Mesenchymal stem cell (in vitro differentiated cells and primary cell): Measurements from ENCODE around the gene XAF1.

Source experiments
- DNase-seq: peaks from one replicate; pipeline ENCODE4 v3.0.0-alpha.2; 2013
- H2AFZ ChIP-seq: one replicate; pipeline ENCODE4 v1.6.1; 2013; ENCODE audit warnings: low read depth, mild to moderate bottlenecking, control low read depth, inconsistent platforms, low read length, moderate library complexity
- H2AK5ac ChIP-seq: 2 replicates; pipeline ENCODE4 v1.6.1; 2013; ENCODE audit warnings: low read length, moderate library complexity, mild to moderate bottlenecking, inconsistent platforms; ENCODE audit not compliant: severe bottlenecking
- H2BK120ac ChIP-seq: one replicate; pipeline ENCODE4 v1.6.1; 2013; ENCODE audit warnings: low read depth, mild to moderate bottlenecking, inconsistent platforms, low read length, moderate library complexity
- H2BK12ac ChIP-seq, 2 experiments: one replicate each; pipeline ENCODE4 v1.6.1; 2013; ENCODE audit warnings: inconsistent platforms in 2 of 2, low read length in 2 of 2, mild to moderate bottlenecking in 2 of 2, moderate library complexity in 2 of 2, control low read depth in 1 of 2
- H2BK15ac ChIP-seq: one replicate; pipeline ENCODE4 v1.6.1; 2013; ENCODE audit warnings: mild to moderate bottlenecking, low read depth, inconsistent platforms; ENCODE audit not compliant: poor library complexity, severe bottlenecking
- H2BK5ac ChIP-seq: 2 replicates; pipeline ENCODE4 v1.6.1; 2013; ENCODE audit warnings: low read depth, mild to moderate bottlenecking, low read length, control low read depth, inconsistent platforms; ENCODE audit not compliant: poor library complexity, severe bottlenecking
- H3K14ac ChIP-seq, 2 experiments: one replicate each; pipeline ENCODE4 v1.6.1; 2013; ENCODE audit warnings: inconsistent platforms in 2 of 2, low read length in 2 of 2, control low read depth in 1 of 2, mild to moderate bottlenecking in 1 of 2, moderate library complexity in 1 of 2
- H3K18ac ChIP-seq, 2 experiments: one replicate each; pipeline ENCODE4 v1.6.1; 2013; ENCODE audit warnings: inconsistent platforms in 2 of 2, low read length in 2 of 2, control low read depth in 1 of 2, low read depth in 1 of 2, mild to moderate bottlenecking in 1 of 2
- H3K23ac ChIP-seq, 2 experiments: one replicate each; pipeline ENCODE4 v1.6.1; 2013; ENCODE audit warnings: inconsistent platforms in 2 of 2, low read length in 2 of 2, mild to moderate bottlenecking in 2 of 2, moderate library complexity in 2 of 2, control low read depth in 1 of 2
- H3K27ac ChIP-seq: 2 replicates; pipeline ENCODE4 v1.5.1; 2013; ENCODE audit warnings: mild to moderate bottlenecking, moderate library complexity, low read length, control low read depth, inconsistent platforms; ENCODE audit not compliant: poor library complexity, severe bottlenecking
- H3K27me3 ChIP-seq, 2 experiments: 2 replicates each; pipeline versions ENCODE4 v1.6.1 to v1.7.0; 2013; ENCODE audit warnings: low read length in 2 of 2, mild to moderate bottlenecking in 2 of 2, moderate library complexity in 2 of 2, control low read depth in 1 of 2, inconsistent platforms in 1 of 2; ENCODE audit not compliant: control insufficient read depth in 1 of 2, insufficient read depth in 1 of 2
- H3K36me3 ChIP-seq, 2 experiments: 2 replicates each; pipeline versions ENCODE4 v1.6.1 to v1.7.0; 2013; ENCODE audit warnings: low read length in 2 of 2, control low read depth in 1 of 2, inconsistent platforms in 1 of 2, low read depth in 1 of 2, mild to moderate bottlenecking in 1 of 2; ENCODE audit not compliant: insufficient read depth in 2 of 2, control insufficient read depth in 1 of 2
- H3K4ac ChIP-seq, 2 experiments: one replicate each; pipeline ENCODE4 v1.6.1; 2013; ENCODE audit warnings: inconsistent platforms in 2 of 2, low read length in 2 of 2, mild to moderate bottlenecking in 2 of 2, moderate library complexity in 2 of 2, control low read depth in 1 of 2, low read depth in 1 of 2
- H3K4me1 ChIP-seq: 2 replicates; pipeline ENCODE4 v1.6.1; 2013; ENCODE audit warnings: low read depth, low read length, control low read depth; ENCODE audit not compliant: control insufficient read depth, insufficient read depth
- H3K4me2 ChIP-seq: 2 replicates; pipeline ENCODE4 v1.6.1; 2013; ENCODE audit warnings: low read length, mild to moderate bottlenecking, inconsistent platforms; ENCODE audit not compliant: poor library complexity, severe bottlenecking
- H3K4me3 ChIP-seq, 2 experiments: 2 replicates each; pipeline versions ENCODE4 v1.5.1 to v1.7.0; 2013; ENCODE audit warnings: low read length in 2 of 2, mild to moderate bottlenecking in 2 of 2, control low read depth in 1 of 2, low read depth in 1 of 2; ENCODE audit not compliant: insufficient read depth in 1 of 2
- H3K79me1 ChIP-seq: replicated peaks from 2 replicates; pipeline ENCODE4 v1.6.1; 2013; ENCODE audit warnings: mild to moderate bottlenecking, control low read depth, low read length, inconsistent platforms; ENCODE audit not compliant: poor library complexity, severe bottlenecking
- H3K9ac ChIP-seq: 2 replicates; pipeline ENCODE4 v1.7.0; 2013; ENCODE audit warnings: mild to moderate bottlenecking, low read length, moderate library complexity
- H3K9me3 ChIP-seq: 2 replicates; pipeline ENCODE4 v1.7.0; 2013; ENCODE audit warnings: mild to moderate bottlenecking, low read length; ENCODE audit not compliant: control insufficient read depth
- H4K8ac ChIP-seq: one replicate; pipeline ENCODE4 v1.6.1; 2013; ENCODE audit warnings: inconsistent platforms, mild to moderate bottlenecking, low read length, moderate library complexity
- H4K91ac ChIP-seq: one replicate; pipeline ENCODE4 v1.6.1; 2013; ENCODE audit warnings: mild to moderate bottlenecking, low read length, inconsistent platforms
- WGBS: methylation state at CpG from one replicate; pipeline ENCODE4 v1.1.7; 2013; ENCODE audit warnings: mixed read lengths; 5-methylcytosine and 5-hydroxymethylcytosine counted together

Gene XAF1

GRCh38 chr17:6780886-6781285 is 25.0 kb downstream of the XAF1 start:
- peaks cover 8% of the 10 kb centered on the region for H3K9me3 ChIP-seq
- 72% methylated on average over 3 of the region's 3 CpGs for WGBS
- no peak overlapping the region for H3K27ac ChIP-seq

GRCh38 chr17:6782244-6782643 is 26.4 kb downstream of the XAF1 start:
- Histone ChIP-seq H4K91ac (no peak overlapping the region), H2BK15ac (no peak overlapping the region), H3K9ac (no peak overlapping the region), H2BK5ac (no peak overlapping the region), H3K79me1 (no peaks in the 10 kb centered on the region), H3K4me2 (no peak overlapping the region), H3K9me3 (peaks cover 8% of the 10 kb centered on the region), H4K8ac (no peak overlapping the region), H3K27ac (no peak overlapping the region), H3K4ac (no peak overlapping the region), H3K27me3 (peaks cover 18 to 41% of the 10 kb centered on the region in 2 experiments), H2AFZ (no peak overlapping the region), H2AK5ac (no peak overlapping the region), H3K18ac (no peak overlapping the region), H3K4me3 (no peak overlapping the region), H3K36me3 (no peaks in the 10 kb centered on the region), H3K14ac (no peak overlapping the region), H3K23ac (no peak overlapping the region), H2BK12ac (no peak overlapping the region), H3K4me1 (no peaks in the 10 kb centered on the region), H2BK120ac (no peak overlapping the region)
- WGBS = no CpG with 5 or more reads among the region's 4 CpGs
- DNase-seq = no peak

More at GRCh38 chr17:6780886-6781285, 25.0 kb downstream of the XAF1 start:
- Histone ChIP-seq H4K91ac (no peak overlapping the region), H3K4me1 (no peaks in the 10 kb centered on the region), H2AK5ac (no peak overlapping the region), H3K79me1 (no peaks in the 10 kb centered on the region), H2BK5ac (no peak overlapping the region), H2BK15ac (no peak overlapping the region), H3K4me3 (no peak overlapping the region), H3K18ac (no peak overlapping the region), H3K4ac (no peak overlapping the region), H2BK120ac (no peak overlapping the region), H3K27me3 (peaks cover 29 to 51% of the 10 kb centered on the region in 2 experiments), H3K4me2 (no peak overlapping the region), H3K14ac (no peak overlapping the region), H3K9ac (no peak overlapping the region), H2BK12ac (no peak overlapping the region), H2AFZ (no peak overlapping the region), H3K23ac (no peak overlapping the region), H4K8ac (no peak overlapping the region), H3K36me3 (no peaks in the 10 kb centered on the region)
- no peak for DNase-seq

GRCh38 chr17:6786618-6787017 is 30.8 kb downstream of the XAF1 start:
- no peak overlapping the region for H3K4me3 ChIP-seq
- H3K9me3 ChIP-seq = no peaks in the 10 kb centered on the region
- H3K18ac ChIP-seq = no peak overlapping the region
- H3K79me1 ChIP-seq = no peaks in the 10 kb centered on the region
- no peak overlapping the region for H2BK15ac ChIP-seq
- H2AK5ac ChIP-seq = no peak overlapping the region
- no peak overlapping the region for H3K4ac ChIP-seq
- H4K8ac ChIP-seq = no peak overlapping the region
- 84% methylated on average over 8 of the region's 8 CpGs for WGBS
- H3K9ac ChIP-seq = no peak overlapping the region
- H3K4me1 ChIP-seq = no peaks in the 10 kb centered on the region
- no peak overlapping the region for H3K14ac ChIP-seq
- no peak overlapping the region for H3K27ac ChIP-seq
- peaks cover 7 to 25% of the 10 kb centered on the region in 2 experiments for H3K27me3 ChIP-seq
- H2AFZ ChIP-seq = no peak overlapping the region
- H2BK120ac ChIP-seq = no peak overlapping the region
- no peak overlapping the region for H2BK12ac ChIP-seq
- DNase-seq = no peak
- no peak overlapping the region for H3K4me2 ChIP-seq
- no peaks in the 10 kb centered on the region for H3K36me3 ChIP-seq
- no peak overlapping the region for H2BK5ac ChIP-seq
- no peak overlapping the region for H4K91ac ChIP-seq
- no peak overlapping the region for H3K23ac ChIP-seq

- no peak overlapping the region for H3K4ac ChIP-seq
- no peak overlapping the region for H3K18ac ChIP-seq
Observed at GRCh38 chr17:6787081-6787693, 31.3 kb downstream of the XAF1 start.

More at GRCh38 chr17:6787081-6787693, 31.3 kb downstream of the XAF1 start:
- Histone ChIP-seq H2AFZ (no peak overlapping the region), H3K79me1 (no peaks in the 10 kb centered on the region), H4K91ac (no peak overlapping the region), H3K36me3 (no peaks in the 10 kb centered on the region), H3K4me2 (no peak overlapping the region), H2AK5ac (no peak overlapping the region), H2BK120ac (no peak overlapping the region), H3K23ac (no peak overlapping the region), H3K9ac (no peak overlapping the region), H3K14ac (no peak overlapping the region), H2BK5ac (no peak overlapping the region), H3K27ac (no peak overlapping the region), H3K9me3 (no peaks in the 10 kb centered on the region), H2BK15ac (no peak overlapping the region), H3K4me1 (no peaks in the 10 kb centered on the region), H2BK12ac (no peak overlapping the region), H3K27me3 (peaks cover 8 to 29% of the 10 kb centered on the region in 2 experiments), H4K8ac (no peak overlapping the region), H3K4me3 (no peak overlapping the region)
- no peak for DNase-seq
- WGBS = 66% methylated on average over 10 of the region's 10 CpGs
